HG02970 (cell line): ENCODE data around the gene MB.

Source experiments
- ATAC-seq: cut with Tn5 transposase; IDR thresholded peaks from one replicate; pipeline ENCODE4 v1.9.1; 2021; ENCODE audit warnings: mild to moderate bottlenecking, moderate library complexity, moderate number of reproducible peaks; ENCODE audit not compliant: unreplicated experiment, low FRiP score

Gene MB

GRCh38 chr22:35599364-35599763, 17.8 kb downstream of the MB start:
- no peak for ATAC-seq

- no peak for ATAC-seq
Measured at GRCh38 chr22:35598396-35598710, 18.8 kb downstream of the MB start.

GRCh38 chr22:35597692-35598395, 19.3 kb downstream of the MB start:
- no peak for ATAC-seq

- ATAC-seq: no peak
Measured at GRCh38 chr22:35596821-35597220, 20.3 kb downstream of the MB start.

GRCh38 chr22:35594686-35595085, 22.4 kb downstream of the MB start:
- no peak for ATAC-seq

GRCh38 chr22:35593891-35594470, 23.1 kb downstream of the MB start:
- ATAC-seq: no peak

- no peak for ATAC-seq
Measured at GRCh38 chr22:35593071-35593890, 23.8 kb downstream of the MB start.

GRCh38 chr22:35592418-35592967, 24.6 kb downstream of the MB start:
- no peak for ATAC-seq

- ATAC-seq: no peak
Measured at GRCh38 chr22:35591714-35592417, 25.3 kb downstream of the MB start.

GRCh38 chr22:35590634-35591295, 26.4 kb downstream of the MB start:
- ATAC-seq: no peak

GRCh38 chr22:35589756-35590093, 27.4 kb downstream of the MB start:
- no peak for ATAC-seq

- no peak for ATAC-seq
Measured at GRCh38 chr22:35589071-35589755, 27.9 kb downstream of the MB start.

- no peak for ATAC-seq
Measured at GRCh38 chr22:35587896-35588295, 29.2 kb downstream of the MB start.

- no peak for ATAC-seq
Measured at GRCh38 chr22:35587447-35587870, 29.7 kb downstream of the MB start.

- no peak for ATAC-seq
Measured at GRCh38 chr22:35586771-35587170, 30.4 kb downstream of the MB start.

- no peak for ATAC-seq
Measured at GRCh38 chr22:35582861-35583670, 34.1 kb downstream of the MB start.

GRCh38 chr22:35582218-35582860, 34.8 kb downstream of the MB start:
- no peak for ATAC-seq

GRCh38 chr22:35581023-35581413, 36.1 kb downstream of the MB start:
- no peak for ATAC-seq
